H1 (cell line): Measurements from ENCODE around the gene CFDP1. TPM values are rescaled to one million over a fixed set of nuclear protein-coding genes. Genes with fewer than 3 reads are reported as not detected.

ENCODE experiments used
- CTCF ChIA-PET: fragments of 300-600 bp; sonication (Branson Sonifier 250); formaldehyde crosslinking; loops from one replicate; lab custom pipeline; 2021; ENCODE audit not compliant: partially characterized antibody; lab: Charles Lee
- POLR2A ChIA-PET: fragments of 300-600 bp; sonication (Branson Sonifier 250); formaldehyde crosslinking; loops from one replicate; lab custom pipeline; 2021; ENCODE audit warnings: inconsistent platforms; ENCODE audit not compliant: partially characterized antibody; lab: Charles Lee
- DNase-seq, 2 experiments: peaks; one replicate each; pipeline versions ENCODE4 v3.0.0 to v3.0.0-alpha.2; 2010 to 2022; ENCODE audit warnings: low spot score in 2 of 2, low read depth in 1 of 2, mixed read lengths in 1 of 2
- FAIRE-seq: peaks from 2 replicates; lab custom pipeline; 2011; peaks lifted over from hg19 to GRCh38; lab: Jason Lieb, UNC
- H2AFZ ChIP-seq: 2 replicates; pipeline ENCODE4 v1.8.1; 2012; ENCODE audit warnings: low read length, inconsistent platforms
- H2AK5ac ChIP-seq: 2 replicates; pipeline ENCODE4 v1.6.1; 2013; ENCODE audit warnings: low read depth, low read length
- H2BK120ac ChIP-seq: replicated peaks from 2 replicates; pipeline ENCODE3; 2013; ENCODE audit warnings: low read depth, low read length, inconsistent platforms
- H2BK12ac ChIP-seq: 2 replicates; pipeline ENCODE4 v1.6.1; 2013; ENCODE audit warnings: low read depth, low read length
- H2BK15ac ChIP-seq: 2 replicates; pipeline ENCODE4 v1.6.1; 2013; ENCODE audit warnings: low read length
- H2BK20ac ChIP-seq: 2 replicates; pipeline ENCODE4 v1.6.1; 2013; ENCODE audit warnings: low read length
- H2BK5ac ChIP-seq: 2 replicates; pipeline ENCODE4 v1.6.1; 2013; ENCODE audit warnings: low read depth, low read length
- H3K14ac ChIP-seq: 2 replicates; pipeline ENCODE4 v1.6.1; 2013; ENCODE audit warnings: inconsistent platforms; ENCODE audit not compliant: insufficient read length
- H3K18ac ChIP-seq: 2 replicates; pipeline ENCODE4 v1.6.1; 2013; ENCODE audit warnings: low read length; ENCODE audit errors: extremely low read depth
- H3K23ac ChIP-seq: 2 replicates; pipeline ENCODE4 v1.6.1; 2013; ENCODE audit warnings: inconsistent platforms; ENCODE audit not compliant: insufficient read length
- H3K23me2 ChIP-seq: 2 replicates; pipeline ENCODE4 v1.6.1; 2013; ENCODE audit warnings: low read depth, low read length
- H3K27ac ChIP-seq: 2 replicates; pipeline ENCODE4 v1.6.1; 2011; ENCODE audit warnings: low read depth, low read length, inconsistent platforms
- H3K27me3 ChIP-seq, 4 experiments: replicated peaks in 1 of 4; 1 replicate in 1 of 4; 2 replicates in 3 of 4; pipeline versions ENCODE4 v1.6.1 to v1.8.1; 2011 to 2013; ENCODE audit warnings: low read length in 3 of 4, mild to moderate bottlenecking in 3 of 4, inconsistent platforms in 2 of 4, mixed read lengths in 2 of 4, moderate library complexity in 1 of 4; ENCODE audit not compliant: control insufficient read depth in 3 of 4, insufficient read depth in 3 of 4; ENCODE audit errors: extremely low read depth in 1 of 4
- H3K36me3 ChIP-seq, 4 experiments: 2 replicates each; pipeline versions ENCODE4 v1.6.1 to v1.8.1; 2011 to 2013; ENCODE audit warnings: mild to moderate bottlenecking in 4 of 4, low read length in 3 of 4, moderate library complexity in 2 of 4, control low read depth in 1 of 4, inconsistent platforms in 1 of 4; ENCODE audit not compliant: insufficient read depth in 4 of 4, control insufficient read depth in 2 of 4
- H3K4ac ChIP-seq: replicated peaks from 2 replicates; pipeline ENCODE3; 2013; ENCODE audit warnings: low read length, low read depth, mixed read lengths, inconsistent platforms; ENCODE audit not compliant: insufficient read length
- H3K4me1 ChIP-seq, 4 experiments: replicated peaks in 1 of 4; 1 replicate in 1 of 4; 2 replicates in 3 of 4; pipeline versions ENCODE4 v1.6.1 to v1.8.1; 2011 to 2013; ENCODE audit warnings: low read length in 3 of 4, inconsistent platforms in 2 of 4, mixed read lengths in 1 of 4; ENCODE audit not compliant: insufficient read depth in 4 of 4, control insufficient read depth in 3 of 4
- H3K4me2 ChIP-seq, 2 experiments: 2 replicates each; pipeline versions ENCODE4 v1.6.1 to v1.8.1; 2011 to 2013; ENCODE audit warnings: low read depth in 2 of 2, low read length in 2 of 2, control low read depth in 1 of 2, inconsistent platforms in 1 of 2, mild to moderate bottlenecking in 1 of 2; ENCODE audit not compliant: insufficient read depth in 1 of 2
- H3K4me3 ChIP-seq, 4 experiments: fragments of 200-600, 300-600 bp in 1 of 4; sonication (generic), shearing (Covaris generic), sonication (Bioruptor Twin) in 1 of 4; 2 replicates each; pipeline versions ENCODE4 v1.5.1 to v1.8.1; 2011 to 2016; ENCODE audit warnings: low read length in 4 of 4, low read depth in 3 of 4, control low read depth in 2 of 4, inconsistent platforms in 2 of 4, mild to moderate bottlenecking in 2 of 4, mixed read lengths in 1 of 4, moderate library complexity in 1 of 4; ENCODE audit not compliant: insufficient read depth in 2 of 4; ENCODE audit errors: extremely low read depth in 1 of 4
- H3K56ac ChIP-seq: replicated peaks from 2 replicates; pipeline ENCODE3; 2013; ENCODE audit warnings: low read depth, mild to moderate bottlenecking, mixed read lengths, low read length, inconsistent platforms; ENCODE audit not compliant: insufficient read length
- H3K79me1 ChIP-seq: 2 replicates; pipeline ENCODE4 v1.6.1; 2013; ENCODE audit warnings: low read depth, low read length, control low read depth
- H3K79me2 ChIP-seq, 2 experiments: 2 replicates each; pipeline versions ENCODE4 v1.6.1 to v1.8.1; 2012 to 2013; ENCODE audit warnings: low read length in 2 of 2, mild to moderate bottlenecking in 2 of 2, inconsistent platforms in 1 of 2; ENCODE audit not compliant: insufficient read depth in 2 of 2, control insufficient read depth in 1 of 2
- H3K9ac ChIP-seq, 4 experiments: replicated peaks in 1 of 4; 1 replicate in 1 of 4; 2 replicates in 3 of 4; pipeline versions ENCODE4 v1.6.1 to v1.8.1; 2011 to 2013; ENCODE audit warnings: low read depth in 3 of 4, low read length in 3 of 4, control low read depth in 2 of 4, mild to moderate bottlenecking in 2 of 4, moderate library complexity in 2 of 4, inconsistent platforms in 1 of 4; ENCODE audit errors: extremely low read depth in 1 of 4
- H3K9me3 ChIP-seq, 2 experiments: 2 replicates each; pipeline versions ENCODE4 v1.6.1 to v1.8.1; 2012 to 2013; ENCODE audit warnings: mild to moderate bottlenecking in 2 of 2, moderate library complexity in 2 of 2, control low read depth in 1 of 2, inconsistent platforms in 1 of 2, low read depth in 1 of 2, low read length in 1 of 2, mixed read lengths in 1 of 2; ENCODE audit not compliant: insufficient read depth in 2 of 2
- H4K20me1 ChIP-seq, 2 experiments: replicated peaks in 1 of 2; 2 replicates each; pipeline versions ENCODE3 to v1.8.1; 2011 to 2013; ENCODE audit warnings: inconsistent platforms in 2 of 2, low read length in 2 of 2, mild to moderate bottlenecking in 1 of 2; ENCODE audit not compliant: insufficient read depth in 2 of 2, control insufficient read depth in 1 of 2
- H4K5ac ChIP-seq: 2 replicates; pipeline ENCODE4 v1.6.1; 2013; ENCODE audit warnings: low read length, low read depth, mixed read lengths, inconsistent platforms; ENCODE audit not compliant: insufficient read length
- H4K8ac ChIP-seq: 2 replicates; pipeline ENCODE4 v1.8.0; 2013; ENCODE audit warnings: mild to moderate bottlenecking, moderate library complexity, low read length, inconsistent platforms; ENCODE audit not compliant: insufficient read depth; ENCODE audit errors: extremely low read depth
- H4K91ac ChIP-seq: replicated peaks from 2 replicates; pipeline ENCODE3; 2013; ENCODE audit warnings: low read length, mixed read lengths, inconsistent platforms; ENCODE audit not compliant: insufficient read length
- ASH2L ChIP-seq: fragments of 200-600, 300-600 bp; sonication (generic); IDR thresholded peaks from one replicate; pipeline ENCODE4 v1.7.1; 2017; ENCODE audit warnings: low read length
- POLR2AphosphoS5 ChIP-seq: IDR thresholded peaks from 2 replicates; pipeline ENCODE4 v1.6.1; 2011; ENCODE audit warnings: low read depth, low read length
- ZNF274 ChIP-seq: IDR thresholded peaks from 2 replicates; pipeline ENCODE4 v1.7.0; 2012; ENCODE audit warnings: low read length, borderline replicate concordance; ENCODE audit errors: extremely low read depth
- WGBS, 2 experiments: shearing (Covaris generic) in 1 of 2; methylation state at CpG; one replicate each; pipeline versions ENCODE4 v1.1.6 to v1.1.7; 2013 to 2015; ENCODE audit warnings: low lambda C conversion rate in 2 of 2, mixed read lengths in 2 of 2, inconsistent platforms in 1 of 2, low coverage in 1 of 2, missing lambda C conversion rate in 1 of 2; ENCODE audit not compliant: insufficient replicate concordance in 2 of 2, insufficient coverage in 1 of 2, insufficient read length in 1 of 2; ENCODE audit errors: extremely low coverage in 1 of 2, missing lambda C conversion rate in 1 of 2; 5-methylcytosine and 5-hydroxymethylcytosine counted together
- polyA plus RNA-seq, 7 experiments: library from polyadenylated mRNA; depleted of rRNA in 3 of 7; stranded (reverse) in 5 of 7; unstranded in 2 of 7; fragments of >200 nt in 5 of 7; fragments of 200-250 nt in 2 of 7; gene quantifications; 1 replicate in 5 of 7; 2 replicates in 1 of 7; 4 replicates in 1 of 7; pipeline versions ENCODE4 v1.2.1 to v1.2.3, GENCODE V29; 2011 to 2013; ENCODE audit warnings: missing spikeins in 2 of 7, mixed read lengths in 2 of 7
- total RNA-seq: library from RNA; stranded (reverse); fragmentation: NEBNext Ultra II Directional; extraction: Animal tissue kit (Norgen Biotek cat#: 25700); gene quantifications from 2 replicates; pipeline ENCODE4 v1.2.1, GENCODE V29; 2021

The CFDP1 gene
- total and polyA plus RNA-seq, 2 of the 8 experiments (the other 6 are each of a cell fraction or from before 2014, with no cell fraction given), result 25.5 to 77.3 TPM

- Histone ChIP-seq H4K8ac (no peak overlapping the region), H3K23me2 (no peaks in the 10 kb centered on the region), H2BK12ac (no peak overlapping the region), H3K79me1 (no peaks in the 10 kb centered on the region), H3K9me3 (no peaks in the 10 kb centered on the region), H2BK15ac (no peak overlapping the region), H3K56ac (no peak overlapping the region), H3K27me3 (no peaks in the 10 kb centered on the region), H3K36me3 (peaks cover 3 to 33% (median 16%) of the 10 kb centered on the region in 4 experiments; a peak in 6 of 8 replicates), H3K4ac (no peak overlapping the region), H4K5ac (no peak overlapping the region), H3K18ac (no peak overlapping the region), H2BK120ac (no peak overlapping the region), H3K9ac (no peak overlapping the region), H3K4me1 (no peaks in the 10 kb centered on the region), H2BK5ac (no peak overlapping the region), H4K20me1 (peaks cover 0 to 4% of the 10 kb centered on the region in 2 experiments), H3K14ac (no peak overlapping the region), H3K4me2 (no peak overlapping the region), H2AFZ (no peak overlapping the region), H4K91ac (no peak overlapping the region), H3K79me2 (no peaks in the 10 kb centered on the region), H3K23ac (no peak overlapping the region), H2BK20ac (no peak overlapping the region), H3K4me3 (no peak overlapping the region), H3K27ac (no peak overlapping the region), H2AK5ac (no peak overlapping the region)
- DNase-seq (no peak), FAIRE-seq (no peak)
- ChIA-PET CTCF (interaction anchor here (1.0 to 1.9 kb wide), 4 partner anchors 9 to 179 kb away, joined by 3 to 6 read pairs (median 3); no protein-coding TSS in a partner anchor), POLR2A (interaction anchor here (0.7 to 1.3 kb wide), 2 partner anchors 54 to 67 kb away, joined by 3 to 4 read pairs; no protein-coding TSS in a partner anchor)
- 85% methylated on average over 4 of the region's 4 CpGs; no CpG with 5 or more reads in 1 of the 2 experiments for WGBS, 2 experiments
- no peak for TF ChIP-seq ZNF274
- no peak for TF ChIP-seq POLR2AphosphoS5
- no peak for TF ChIP-seq ASH2L
Observed at GRCh38 chr16:75293173-75293572, 140.1 kb downstream of the CFDP1 start.
